Astrocyte (in vitro differentiated cells and primary cell): ENCODE results near the gene ARHGAP1. TPM values are rescaled to one million over a fixed set of nuclear protein-coding genes. Genes with fewer than 3 reads are reported as not detected.

Experiments
- DNase-seq: peaks from one replicate; pipeline ENCODE4 v3.0.0-alpha.2; 2010; ENCODE audit warnings: low read depth
- FAIRE-seq: peaks from 2 replicates; lab custom pipeline; 2011; peaks lifted over from hg19 to GRCh38; lab: Jason Lieb, UNC
- H2AFZ ChIP-seq: 2 replicates; pipeline ENCODE4 v1.6.0; 2012; ENCODE audit warnings: low read depth, low read length, inconsistent platforms
- H3K27ac ChIP-seq: 2 replicates; pipeline ENCODE4 v1.5.1; 2011; ENCODE audit warnings: low read depth, low read length, inconsistent platforms
- H3K27me3 ChIP-seq: 2 replicates; pipeline ENCODE4 v1.6.0; 2011; ENCODE audit warnings: low read length, inconsistent platforms; ENCODE audit not compliant: insufficient read depth
- H3K36me3 ChIP-seq: 2 replicates; pipeline ENCODE4 v1.5.1; 2011; ENCODE audit warnings: low read length, inconsistent platforms; ENCODE audit not compliant: insufficient read depth
- H3K4me1 ChIP-seq: 2 replicates; pipeline ENCODE4 v1.5.1; 2011; ENCODE audit warnings: low read length, inconsistent platforms; ENCODE audit not compliant: insufficient read depth
- H3K4me2 ChIP-seq: 2 replicates; pipeline ENCODE4 v1.6.0; 2012; ENCODE audit warnings: low read length, inconsistent platforms
- H3K4me3 ChIP-seq: 2 replicates; pipeline ENCODE4 v1.5.1; 2011; ENCODE audit warnings: low read depth, mild to moderate bottlenecking, low read length, inconsistent platforms; ENCODE audit not compliant: insufficient read depth
- H3K79me2 ChIP-seq: 2 replicates; pipeline ENCODE4 v1.6.0; 2012; ENCODE audit warnings: mild to moderate bottlenecking, low read length, inconsistent platforms; ENCODE audit not compliant: insufficient read depth
- H3K9ac ChIP-seq: 2 replicates; pipeline ENCODE4 v1.6.0; 2012; ENCODE audit warnings: mild to moderate bottlenecking, low read length, inconsistent platforms
- H3K9me3 ChIP-seq: 2 replicates; pipeline ENCODE4 v1.5.1; 2012; ENCODE audit warnings: low read depth, mild to moderate bottlenecking, low read length, inconsistent platforms; ENCODE audit not compliant: insufficient read depth
- H4K20me1 ChIP-seq: 2 replicates; pipeline ENCODE4 v1.6.0; 2012; ENCODE audit warnings: low read length, inconsistent platforms; ENCODE audit not compliant: insufficient read depth
- H3K27ac Mint-ChIP-seq: one replicate; pipeline ENCODE4 v1.8.0; 2021; ENCODE audit warnings: mild to moderate bottlenecking, mixed read lengths; ENCODE audit not compliant: unreplicated experiment
- H3K27me3 Mint-ChIP-seq: one replicate; pipeline ENCODE4 v1.8.0; 2021; ENCODE audit warnings: low read depth, mixed read lengths; ENCODE audit not compliant: unreplicated experiment
- H3K36me3 Mint-ChIP-seq: one replicate; pipeline ENCODE4 v1.8.0; 2021; ENCODE audit warnings: low read depth, mixed read lengths; ENCODE audit not compliant: unreplicated experiment
- H3K4me1 Mint-ChIP-seq: one replicate; pipeline ENCODE4 v1.8.0; 2021; ENCODE audit warnings: low read depth, mixed read lengths; ENCODE audit not compliant: unreplicated experiment
- H3K4me3 Mint-ChIP-seq: one replicate; pipeline ENCODE4 v1.8.0; 2021; ENCODE audit warnings: mild to moderate bottlenecking, moderate library complexity, mixed read lengths; ENCODE audit not compliant: unreplicated experiment
- H3K9me3 Mint-ChIP-seq: one replicate; pipeline ENCODE4 v1.8.0; 2021; ENCODE audit warnings: mild to moderate bottlenecking, mixed read lengths; ENCODE audit not compliant: unreplicated experiment
- CTCF ChIP-seq: IDR thresholded peaks from 2 replicates; pipeline ENCODE4 v1.5.1; 2011; ENCODE audit warnings: low read depth, mild to moderate bottlenecking, inconsistent platforms, low read length, moderate library complexity; ENCODE audit not compliant: insufficient read depth
- EZH2 ChIP-seq: IDR thresholded peaks from 2 replicates; pipeline ENCODE4 v1.6.1; 2012; ENCODE audit warnings: mild to moderate bottlenecking, low read length, inconsistent platforms; ENCODE audit not compliant: insufficient read depth
- total RNA-seq: library from RNA; stranded (reverse); gene quantifications from 2 replicates; pipeline ENCODE4 v1.2.1, GENCODE V29; 2021

Gene ARHGAP1
- total RNA-seq, 1 donor from 2014 or later: 116 TPM

- Mint-ChIP-seq H3K27ac (no peak overlapping the region), H3K9me3 (no peaks in the 10 kb centered on the region), H3K4me3 (no peak overlapping the region), H3K36me3 (peaks cover 19% of the 10 kb centered on the region), H3K27me3 (no peaks in the 10 kb centered on the region), H3K4me1 (no peaks in the 10 kb centered on the region)
- Histone ChIP-seq H3K36me3 (peaks cover 6% of the 10 kb centered on the region), H3K9ac (no peak overlapping the region), H3K4me3 (no peak overlapping the region), H3K27me3 (no peaks in the 10 kb centered on the region), H3K79me2 (no peaks in the 10 kb centered on the region), H2AFZ (no peak overlapping the region), H3K4me1 (no peaks in the 10 kb centered on the region), H4K20me1 (no peaks in the 10 kb centered on the region), H3K4me2 (no peak overlapping the region), H3K27ac (no peak overlapping the region), H3K9me3 (no peaks in the 10 kb centered on the region)
- no peak for DNase-seq
- TF ChIP-seq EZH2 (no peak), CTCF (no peak)
- FAIRE-seq: no peak
These were observed 37.3 kb upstream of the ARHGAP1 start for GRCh38 chr11:46737699-46738098.

GRCh38 chr11:46736615-46737014, 36.2 kb upstream of the ARHGAP1 start:
- Histone ChIP-seq H3K4me1 (no peaks in the 10 kb centered on the region), H3K27me3 (no peaks in the 10 kb centered on the region), H3K36me3 (no peaks in the 10 kb centered on the region), H3K27ac (no peak overlapping the region), H2AFZ (no peak overlapping the region), H3K79me2 (no peaks in the 10 kb centered on the region), H3K4me3 (no peak overlapping the region), H4K20me1 (no peaks in the 10 kb centered on the region), H3K4me2 (no peak overlapping the region), H3K9me3 (no peaks in the 10 kb centered on the region), H3K9ac (no peak overlapping the region)
- no peak overlapping the region for H3K4me3 Mint-ChIP-seq
- DNase-seq: no peak
- H3K9me3 Mint-ChIP-seq: no peaks in the 10 kb centered on the region
- no peak for TF ChIP-seq EZH2
- no peak for TF ChIP-seq CTCF
- no peaks in the 10 kb centered on the region for H3K4me1 Mint-ChIP-seq
- no peak for FAIRE-seq
- no peak overlapping the region for H3K27ac Mint-ChIP-seq
- peaks cover 10% of the 10 kb centered on the region for H3K36me3 Mint-ChIP-seq
- H3K27me3 Mint-ChIP-seq: no peaks in the 10 kb centered on the region

GRCh38 chr11:46736146-46736545, 35.7 kb upstream of the ARHGAP1 start:
- no peak overlapping the region for H3K27ac ChIP-seq
- no peaks in the 10 kb centered on the region for H3K79me2 ChIP-seq
- Mint-ChIP-seq H3K27ac (no peak overlapping the region), H3K9me3 (no peaks in the 10 kb centered on the region), H3K4me3 (no peak overlapping the region), H3K36me3 (peaks cover 8% of the 10 kb centered on the region), H3K4me1 (no peaks in the 10 kb centered on the region), H3K27me3 (no peaks in the 10 kb centered on the region)
- H3K4me1 ChIP-seq: no peaks in the 10 kb centered on the region
- H4K20me1 ChIP-seq: no peaks in the 10 kb centered on the region
- H3K9me3 ChIP-seq: no peaks in the 10 kb centered on the region
- H3K9ac ChIP-seq: no peak overlapping the region
- H3K36me3 ChIP-seq: no peaks in the 10 kb centered on the region
- H3K4me2 ChIP-seq: no peak overlapping the region
- TF ChIP-seq CTCF (no peak), EZH2 (no peak)
- FAIRE-seq: no peak
- DNase-seq: no peak
- no peak overlapping the region for H2AFZ ChIP-seq
- H3K27me3 ChIP-seq: no peaks in the 10 kb centered on the region
- no peak overlapping the region for H3K4me3 ChIP-seq
